ENCODE results near the gene NLRC3.
A peak's percentile ranks its signal among the peaks of the same experiment; 100 is the strongest.

The NLRC3 gene

DNA sequence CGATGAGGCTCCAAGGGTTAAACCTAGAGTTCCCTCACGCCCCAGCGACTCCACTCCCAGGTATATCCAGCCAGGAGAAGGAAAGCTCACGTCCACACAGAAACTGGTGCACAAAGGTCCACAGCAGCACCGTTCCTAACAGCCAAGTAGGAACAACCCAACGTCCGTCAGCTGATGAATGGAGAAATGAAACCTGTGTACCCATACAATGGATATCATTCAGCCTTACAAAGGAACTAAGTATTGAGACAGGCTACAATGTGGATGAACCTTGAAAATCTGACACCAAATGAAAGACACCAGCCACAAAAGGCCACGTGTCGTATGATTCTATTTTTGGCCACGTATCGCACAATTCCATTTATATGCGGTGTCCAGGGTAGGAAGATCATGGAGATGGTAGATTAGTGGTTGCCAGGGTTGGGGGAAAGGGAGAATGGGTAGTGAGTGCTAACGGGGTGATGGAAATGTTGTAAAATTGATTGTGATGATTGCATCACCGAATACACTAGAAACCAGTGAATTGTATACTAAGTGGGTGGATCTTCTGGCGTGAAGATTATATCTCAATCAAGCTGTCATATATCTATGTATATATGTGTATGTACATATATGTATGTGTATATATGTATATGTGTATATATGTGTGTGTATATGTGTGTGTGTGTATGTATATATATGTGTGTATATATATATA lies 30.1 kb downstream of the NLRC3 start:
- no peak for DNase-seq (ENCODE audit: low read depth in 2 of 2)

DNA sequence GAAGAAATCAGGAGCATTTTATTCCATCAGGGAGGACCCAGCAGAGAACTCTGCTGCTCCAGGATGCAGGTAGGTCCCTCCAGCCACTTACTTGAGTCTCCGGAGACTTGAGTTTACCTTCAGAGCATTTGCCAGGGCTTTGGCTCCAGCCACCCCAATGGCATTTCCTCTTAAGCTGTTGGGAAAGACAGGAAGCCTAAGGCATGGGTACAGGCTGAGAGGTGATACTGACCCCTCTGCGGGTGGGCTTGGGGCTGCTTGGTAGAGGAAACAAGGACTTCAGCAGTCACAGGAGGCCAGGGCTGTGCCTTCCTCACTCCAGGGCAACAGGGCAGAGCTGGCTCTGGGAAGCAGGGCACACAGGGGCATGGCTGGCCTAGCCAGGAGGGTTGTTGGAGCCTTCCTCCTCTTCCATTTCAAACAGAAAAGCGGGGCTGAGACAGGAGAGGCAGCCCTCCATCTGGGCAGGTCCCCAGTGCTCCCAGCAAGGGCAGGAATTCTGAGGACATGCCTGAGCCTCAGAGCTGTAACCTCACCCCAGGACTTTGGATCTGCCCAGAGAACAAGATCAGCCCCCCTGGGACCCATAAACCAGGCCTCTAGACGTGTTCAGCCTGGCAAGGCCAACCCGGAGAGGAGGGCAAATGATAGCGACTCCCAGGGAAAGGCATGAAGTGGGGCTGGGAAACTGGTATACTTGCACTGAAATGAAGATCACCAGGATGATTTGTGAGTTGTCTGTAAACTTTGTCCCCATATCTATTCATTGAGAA lies 34.4 kb downstream of the NLRC3 start:
- no peak for DNase-seq (ENCODE audit: low read depth in 2 of 2)

DNA sequence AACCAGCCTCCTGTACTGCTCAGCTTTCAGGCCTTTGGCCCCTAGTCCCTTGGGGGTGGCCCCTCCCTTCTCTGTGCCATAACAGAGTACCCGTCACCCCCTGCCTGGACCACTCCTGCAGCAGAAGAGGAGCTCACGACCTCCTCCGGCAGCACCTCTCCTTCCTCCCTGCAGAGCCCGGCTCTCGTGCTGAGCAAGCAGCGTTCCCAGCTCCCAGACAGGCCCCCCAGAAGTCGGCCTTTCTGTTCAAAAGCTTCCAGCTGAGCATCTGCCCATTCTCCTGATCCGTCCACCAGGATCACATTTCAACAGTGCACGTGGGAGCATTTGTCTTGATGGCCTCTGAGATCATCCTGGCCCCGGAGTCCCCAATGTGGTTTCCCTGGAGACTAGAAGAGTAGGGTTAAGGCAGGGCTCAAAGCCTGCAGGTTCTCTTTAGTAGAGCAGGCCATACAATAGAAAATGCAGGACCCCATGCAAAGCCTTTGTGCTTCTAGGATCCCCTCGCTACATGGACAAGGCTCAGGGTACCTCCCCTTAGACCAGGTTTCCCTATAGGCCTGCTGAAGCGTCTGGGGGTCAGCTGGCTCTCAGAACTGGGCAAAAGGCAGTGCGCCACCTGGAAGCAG lies 35.6 kb downstream of the NLRC3 start:
- DNase-seq (ENCODE audit: low read depth in 2 of 2) = no peak

DNA sequence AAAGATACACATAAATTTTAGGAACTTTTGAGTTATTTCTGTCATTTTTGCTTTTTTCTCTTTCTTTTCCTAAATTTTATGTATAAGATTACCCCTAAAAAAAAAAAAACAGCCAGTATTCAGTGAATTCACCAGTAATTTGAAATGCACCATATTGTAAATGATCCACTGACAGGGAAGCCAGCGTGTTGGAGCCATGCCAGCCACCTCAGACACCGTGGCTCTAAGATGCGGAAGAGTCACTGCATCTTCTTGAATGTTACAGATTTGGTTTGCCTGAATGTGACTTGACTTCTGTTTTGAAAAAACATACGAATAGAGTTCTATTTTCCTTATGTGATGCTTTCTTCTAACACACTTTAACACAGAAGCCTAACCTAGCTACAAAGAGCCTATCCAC lies 39.0 kb downstream of the NLRC3 start:
- DNase-seq (ENCODE audit: low read depth in 2 of 2) = no peak

DNA sequence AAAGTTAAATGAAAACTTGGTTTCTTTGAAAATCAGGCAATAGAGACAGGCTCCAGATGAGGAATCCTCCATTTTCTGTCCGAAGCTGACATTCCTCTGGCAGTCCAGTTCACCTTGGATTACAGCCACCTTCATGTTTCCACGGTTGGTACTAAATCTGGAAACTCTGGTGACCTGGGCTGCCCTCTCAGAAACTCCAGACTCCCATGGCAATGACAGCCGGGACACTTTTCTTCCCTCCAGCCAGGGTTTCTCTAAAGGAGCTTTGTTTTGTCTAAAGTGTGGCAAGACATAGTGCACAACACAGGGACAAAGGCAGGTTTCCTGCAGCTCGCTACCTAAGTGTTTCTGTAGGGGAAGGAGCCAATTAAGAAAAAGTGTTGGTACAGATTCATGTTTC lies 40.4 kb downstream of the NLRC3 start:
- DNase-seq (ENCODE audit: low read depth in 2 of 2) = no peak

DNA sequence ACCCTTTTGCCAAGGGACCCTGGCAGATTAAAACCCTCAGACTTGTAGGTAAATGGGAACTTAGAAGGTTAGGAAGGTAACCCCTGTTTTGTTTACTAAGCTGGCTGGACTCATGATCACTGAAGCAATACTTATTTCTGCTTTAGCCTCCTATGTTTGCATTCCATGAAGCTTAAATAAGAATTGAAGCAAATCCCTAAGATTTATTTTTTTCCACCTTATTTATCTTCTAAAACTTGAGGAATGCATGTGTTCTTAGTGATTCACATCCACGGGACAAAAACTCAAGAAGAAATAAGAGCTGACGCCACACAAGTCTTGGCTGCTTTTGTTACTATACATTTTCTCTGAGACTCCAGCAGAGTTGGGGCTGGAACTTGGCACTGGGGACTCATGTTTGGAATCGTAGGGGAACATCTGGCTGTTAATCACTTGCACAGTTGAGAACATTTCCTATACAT lies 40.9 kb downstream of the NLRC3 start:
- no peak for DNase-seq (ENCODE audit: low read depth in 2 of 2)

DNA sequence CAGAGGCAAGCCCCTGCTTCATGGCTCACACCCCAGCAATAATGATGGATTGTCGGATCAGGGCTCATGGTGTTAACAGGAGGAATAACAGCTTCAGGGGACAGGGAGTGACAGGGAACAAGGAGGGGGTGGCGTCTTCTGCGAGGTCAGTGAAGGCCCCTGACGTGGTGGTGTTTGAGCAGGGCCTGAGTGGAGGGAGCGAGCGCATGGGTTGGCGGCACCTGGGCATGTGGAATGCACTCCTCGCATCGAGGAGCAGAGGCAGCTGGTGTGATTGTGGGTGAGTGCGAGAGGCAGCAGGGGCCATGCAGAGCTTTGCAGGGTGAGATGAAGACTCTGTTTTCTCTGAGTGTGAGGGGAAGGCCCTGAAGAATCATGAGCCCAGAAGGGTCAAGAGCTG lies 43.1 kb downstream of the NLRC3 start:
- DNase-seq (ENCODE audit: low read depth in 2 of 2) = no peak

DNA sequence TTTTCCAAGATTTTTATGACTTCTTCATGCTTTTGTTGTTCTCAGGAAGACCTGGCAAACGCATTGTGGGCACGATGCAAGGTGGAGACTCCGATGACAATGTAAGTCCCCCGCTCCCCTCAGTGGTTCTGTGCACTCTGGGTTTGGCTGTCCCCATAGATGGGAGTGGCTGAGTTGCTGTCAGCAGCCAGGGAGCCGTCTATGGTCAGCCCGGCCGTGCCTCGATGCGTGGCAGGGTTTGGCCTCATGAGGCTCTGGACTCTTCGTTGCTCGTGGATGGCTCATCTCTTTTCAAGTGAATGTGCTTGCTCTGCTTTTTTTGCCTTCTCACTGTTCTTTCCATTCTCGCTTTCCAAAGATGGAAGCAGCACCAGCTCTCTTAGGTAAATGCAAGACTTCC lies 44.5 kb downstream of the NLRC3 start:
- no peak for DNase-seq (ENCODE audit: low read depth in 2 of 2)

DNA sequence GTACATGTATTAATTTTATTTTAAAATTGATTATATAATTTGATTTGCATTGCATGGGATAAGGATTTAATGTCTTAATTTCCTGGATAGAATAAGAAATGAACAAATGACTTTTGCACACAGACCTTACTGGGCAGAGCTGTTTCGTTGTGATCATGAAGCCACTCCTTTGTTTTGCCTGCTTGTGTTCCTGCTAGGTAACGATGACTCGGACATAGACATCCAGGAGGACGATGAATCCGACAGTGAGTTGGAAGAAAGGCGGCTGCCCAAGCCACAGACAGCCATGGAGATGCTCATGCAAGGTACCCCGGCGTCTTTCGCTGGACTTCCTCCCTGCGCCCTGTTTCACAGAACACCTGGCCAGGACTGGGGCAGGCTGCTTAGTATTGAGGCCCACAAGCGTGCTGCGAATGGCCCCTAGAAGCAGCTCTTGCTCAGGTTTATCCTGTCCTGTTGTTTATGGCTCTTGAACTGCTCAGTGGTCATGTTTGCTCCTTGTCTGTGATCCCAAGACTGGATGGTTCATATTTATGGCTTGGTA lies 46.8 kb downstream of the NLRC3 start:
- no peak for DNase-seq (ENCODE audit: low read depth in 2 of 2)

DNA sequence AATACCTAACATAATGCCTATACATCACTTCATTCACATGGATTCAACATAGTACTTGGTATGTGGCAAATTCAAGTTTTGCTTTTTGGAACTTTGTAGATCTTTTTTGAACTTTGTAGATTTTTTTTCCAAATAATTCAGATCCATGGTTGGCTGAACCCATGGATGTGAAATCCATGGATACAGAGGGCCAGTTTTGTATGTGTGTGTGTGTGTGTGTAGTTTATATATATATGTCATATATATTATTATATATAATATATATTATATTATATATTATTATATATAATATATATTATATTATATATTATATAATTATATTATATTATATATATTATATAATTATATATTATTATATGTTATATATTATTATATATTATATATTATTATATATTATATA lies 48.0 kb downstream of the NLRC3 start:
- DNase-seq (ENCODE audit: low read depth in 2 of 2) = no peak

DNA sequence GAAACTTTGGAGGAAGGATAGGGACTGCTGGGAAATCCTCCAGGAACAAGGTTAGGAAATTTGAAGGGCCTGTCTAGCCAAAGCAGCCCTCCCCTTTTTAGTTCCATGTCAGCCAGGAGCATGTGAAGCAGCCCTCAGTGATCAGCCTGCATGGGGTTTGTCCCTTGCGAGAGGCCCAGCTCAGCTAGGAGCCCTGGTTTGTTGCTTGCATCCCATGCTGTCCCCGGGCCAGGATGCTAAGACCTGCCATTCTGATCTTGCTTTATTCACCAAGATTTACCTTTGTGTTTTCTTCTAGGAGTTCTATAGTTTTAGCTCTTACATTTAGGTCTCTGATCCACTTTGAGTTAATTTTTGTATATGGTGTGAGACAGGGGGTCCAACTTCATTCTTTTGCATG lies 48.8 kb downstream of the NLRC3 start:
- no peak for DNase-seq (ENCODE audit: low read depth in 2 of 2)

DNA sequence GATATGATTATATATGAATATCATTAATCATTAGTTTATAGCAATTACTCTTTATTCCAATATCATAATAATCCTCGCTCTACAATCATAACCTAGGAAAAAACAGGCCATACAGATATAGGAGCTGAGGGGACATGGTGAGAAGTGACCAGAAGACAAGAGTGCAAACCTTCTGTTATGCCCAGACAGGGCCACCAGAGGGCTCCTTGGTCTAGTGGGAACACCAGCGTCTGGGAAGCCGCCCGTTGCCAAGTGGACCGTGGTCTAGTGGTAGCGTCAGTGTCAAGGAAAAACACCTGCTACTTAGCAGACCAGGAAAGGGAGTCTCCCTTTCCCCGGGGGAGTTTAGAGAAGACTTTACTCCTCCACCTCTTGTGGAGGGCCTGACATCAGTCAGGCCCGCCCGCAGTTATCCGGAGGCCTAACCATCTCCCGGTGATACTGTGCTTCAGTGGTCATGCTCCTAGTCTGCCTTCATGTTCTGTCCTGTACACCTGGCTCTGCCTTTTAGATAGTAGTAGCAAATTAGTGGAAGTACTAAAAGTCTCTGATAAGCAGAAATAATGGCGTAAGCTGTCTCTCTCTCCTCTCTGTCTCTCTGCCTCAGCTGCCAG lies 49.9 kb downstream of the NLRC3 start:
- peak; percentile 39 to 50 for DNase-seq (ENCODE audit: low read depth in 2 of 2)

DNA sequence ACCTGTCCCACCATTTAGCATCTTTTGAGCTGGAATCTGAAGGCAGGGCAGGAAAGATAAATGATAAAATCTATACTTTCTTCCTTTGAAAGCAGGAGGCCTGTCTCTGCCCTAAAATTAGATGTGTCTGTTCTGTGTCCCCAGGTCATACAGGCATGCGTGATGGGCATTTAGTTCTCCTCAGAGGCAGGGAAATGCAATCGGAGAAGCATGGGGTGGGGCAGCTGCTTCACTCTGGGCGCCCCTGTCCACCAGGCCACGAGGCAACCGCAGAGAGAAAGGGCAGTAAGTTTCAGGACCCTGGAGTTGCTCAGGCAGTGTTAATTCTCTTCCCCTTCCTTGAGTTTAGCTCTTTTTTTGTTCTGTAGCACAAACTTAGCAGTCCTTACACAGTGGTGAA lies 51.3 kb downstream of the NLRC3 start:
- DNase-seq (ENCODE audit: low read depth in 2 of 2) = no peak

DNA sequence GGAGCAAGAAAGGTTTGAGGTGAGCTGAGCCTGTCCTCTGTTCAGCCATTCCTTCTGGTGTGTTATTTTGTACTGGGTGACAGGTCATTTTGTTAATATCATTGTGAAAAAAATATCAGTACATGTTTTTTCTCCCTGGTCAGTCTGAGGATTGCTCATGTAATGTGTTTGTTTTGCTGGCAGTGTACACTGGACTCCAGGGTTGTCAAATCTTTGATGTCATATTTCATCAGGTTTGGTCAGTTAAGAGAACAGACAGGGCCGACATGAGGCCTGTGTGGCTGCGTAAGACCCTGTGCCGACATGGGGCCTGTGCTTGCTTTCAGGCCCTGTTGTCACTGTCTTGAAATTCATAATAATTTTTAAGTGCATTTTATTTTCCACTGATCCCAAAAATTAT lies 53.9 kb downstream of the NLRC3 start:
- DNase-seq (ENCODE audit: low read depth in 2 of 2) = no peak

DNA sequence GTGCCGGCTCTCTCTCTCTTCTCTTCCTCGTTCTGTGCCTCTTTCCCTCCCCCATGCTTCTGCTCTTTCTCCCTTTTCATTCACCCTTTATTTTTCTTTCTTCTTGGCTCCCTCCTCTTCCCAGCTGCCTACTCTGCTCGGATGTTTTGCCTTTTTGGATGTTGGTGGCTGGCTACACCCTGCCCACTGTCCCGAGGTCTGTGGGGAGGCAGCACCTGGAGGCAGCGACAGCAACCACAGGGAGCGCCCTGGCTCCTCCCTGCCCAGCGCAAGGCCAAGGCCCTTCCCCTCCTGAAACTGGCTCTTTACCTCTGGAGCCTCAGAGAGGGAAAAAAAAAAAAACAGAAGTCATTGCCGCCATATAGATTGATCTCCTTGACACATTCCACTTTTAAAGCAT lies 56.4 kb downstream of the NLRC3 start:
- no peak for DNase-seq (ENCODE audit: low read depth in 2 of 2)

DNA sequence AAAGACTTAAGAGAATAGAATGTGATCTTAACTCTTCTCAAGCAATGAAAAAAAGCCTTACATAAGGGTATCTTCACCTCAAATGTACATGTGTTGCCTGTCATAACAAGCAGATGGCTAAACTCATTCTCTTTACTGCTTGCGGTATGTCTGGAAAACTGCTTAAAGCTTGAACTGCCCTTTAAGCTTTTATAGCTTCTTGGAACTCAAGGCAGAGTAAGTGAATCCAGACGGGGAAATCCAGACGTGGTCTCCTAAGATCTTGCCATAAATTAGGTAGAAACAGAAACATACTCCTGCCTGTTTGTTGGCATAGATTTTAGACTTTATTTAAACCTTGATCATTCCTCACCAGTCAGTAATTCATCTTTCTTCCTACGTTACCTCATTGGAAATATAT lies 56.8 kb downstream of the NLRC3 start:
- no peak for DNase-seq (ENCODE audit: low read depth in 2 of 2)

DNA sequence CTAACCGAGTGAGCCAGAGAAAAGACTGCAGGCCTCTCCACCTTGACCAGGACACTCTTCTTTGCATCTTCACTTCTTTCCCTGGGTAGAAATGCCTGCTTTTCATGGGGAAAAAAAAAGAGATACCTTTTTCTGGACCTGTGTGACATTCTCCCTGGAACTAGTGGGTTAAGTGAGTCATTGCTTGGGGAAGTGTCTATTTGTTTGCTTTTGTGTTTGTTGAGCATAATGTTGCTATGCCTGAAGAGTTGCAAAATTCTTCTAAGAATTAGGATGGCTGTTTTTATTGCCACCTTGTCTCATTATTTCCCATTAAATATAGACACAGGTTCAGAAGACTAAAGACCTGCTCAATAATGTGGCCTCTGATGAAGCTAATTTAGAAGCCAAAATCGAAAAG lies 57.6 kb downstream of the NLRC3 start:
- no peak for DNase-seq (ENCODE audit: low read depth in 2 of 2)

DNA sequence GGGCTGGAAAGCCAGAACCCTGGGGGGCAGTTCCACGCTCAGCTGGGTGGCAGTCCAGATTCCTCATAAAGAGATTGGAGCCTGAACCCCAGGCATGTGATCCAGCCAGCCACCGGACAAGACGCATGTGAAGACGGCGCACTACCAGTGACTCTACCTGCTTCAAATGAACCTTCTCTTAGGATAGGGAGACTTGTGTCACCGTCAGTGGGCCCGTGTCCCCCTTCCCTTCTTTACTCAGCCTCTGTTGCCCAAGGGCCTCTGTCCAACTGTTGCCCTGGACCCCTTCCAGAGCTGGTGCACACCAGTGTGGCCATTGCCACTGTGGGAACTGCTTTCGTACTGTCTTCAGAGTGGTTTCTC lies 58.2 kb downstream of the NLRC3 start:
- DNase-seq (ENCODE audit: low read depth in 2 of 2) = no peak

DNA sequence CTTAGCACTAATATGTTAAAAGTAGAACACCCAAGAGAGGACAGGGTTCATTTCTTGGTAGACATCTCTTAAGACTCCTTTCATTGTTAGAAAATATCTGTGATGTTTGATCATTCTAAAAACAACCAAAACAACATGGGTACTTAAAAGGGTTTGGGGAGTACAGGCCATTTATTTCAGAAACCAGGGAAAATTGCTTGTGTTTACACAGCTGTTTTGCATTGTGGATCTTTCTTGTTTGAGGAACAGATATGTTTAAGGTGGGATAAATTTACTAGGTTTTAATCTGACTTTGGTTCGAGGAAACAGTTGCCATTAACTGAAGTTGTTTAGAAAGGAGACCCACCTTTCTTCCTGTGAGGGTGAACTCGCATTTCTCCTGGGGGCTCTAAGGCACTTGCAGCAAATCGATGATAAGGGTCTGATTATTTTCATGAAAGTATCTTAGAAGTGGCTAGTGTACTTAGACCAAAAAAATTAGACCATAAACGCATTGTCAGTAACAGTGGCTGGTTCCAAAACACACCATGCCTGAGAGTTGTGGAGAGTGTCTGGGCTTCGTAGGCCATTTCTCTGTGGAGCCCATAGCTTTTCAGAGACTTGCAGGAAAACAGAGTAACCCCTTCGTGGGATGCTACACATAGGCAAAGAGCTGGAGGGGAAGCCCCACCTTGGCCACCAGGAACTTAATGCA lies 58.8 kb downstream of the NLRC3 start:
- DNase-seq (ENCODE audit: low read depth in 2 of 2) = no peak

DNA sequence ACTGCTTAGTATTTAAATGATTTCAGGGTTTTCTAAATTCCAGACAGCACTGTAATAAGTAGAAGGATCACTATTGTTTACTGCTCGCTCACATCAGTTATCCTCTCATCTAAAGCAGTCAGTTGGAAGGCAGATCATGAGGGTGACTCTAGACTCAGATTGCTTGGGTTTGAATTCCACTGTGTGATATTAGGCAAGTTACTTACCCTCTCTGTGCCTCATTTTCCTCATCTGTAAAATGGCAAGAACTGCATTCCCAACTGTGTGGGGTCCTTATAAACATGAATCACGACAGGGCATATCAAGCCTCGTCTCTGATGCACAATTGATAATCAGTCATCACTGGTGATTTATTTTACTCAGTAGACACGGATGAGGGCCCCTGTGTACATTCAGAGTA lies 61.3 kb downstream of the NLRC3 start:
- DNase-seq (ENCODE audit: low read depth in 2 of 2) = no peak

DNA sequence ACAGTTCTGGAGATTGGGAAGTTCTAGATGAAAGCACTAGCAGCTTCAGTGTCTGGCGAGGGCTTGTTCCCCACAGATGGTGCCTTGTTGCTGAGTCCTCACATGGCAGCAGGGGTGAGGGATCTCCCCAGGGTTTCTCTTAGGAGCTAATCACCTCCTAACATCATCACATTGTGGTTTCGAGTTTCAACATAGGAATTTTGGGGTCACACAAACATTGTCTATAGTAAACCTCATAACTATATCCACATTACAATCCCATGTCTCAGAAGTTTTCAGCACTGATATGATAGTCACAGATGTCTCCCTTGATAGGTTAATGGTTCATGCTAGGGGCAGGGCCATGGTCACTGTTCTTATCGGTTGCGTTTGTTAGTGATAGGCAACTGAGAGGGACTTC lies 62.6 kb downstream of the NLRC3 start:
- no peak for DNase-seq (ENCODE audit: low read depth in 2 of 2)
